NCI-H2196 treated with DMSO at 0.1 percent for 48 hours (cell line): Measurements from ENCODE around the gene SCN9A.
"Not testable (repeated sequence)": the region's sequence is repeated elsewhere in the genome, so short reads cannot be mapped to it uniquely, and the experiment has no call there.

ENCODE experiments used
- DNase-seq: peaks from one replicate; lab custom pipeline; 2025; ENCODE audit not compliant: unreplicated experiment; lab: John Stamatoyannopoulos, UW

The SCN9A gene

DNA sequence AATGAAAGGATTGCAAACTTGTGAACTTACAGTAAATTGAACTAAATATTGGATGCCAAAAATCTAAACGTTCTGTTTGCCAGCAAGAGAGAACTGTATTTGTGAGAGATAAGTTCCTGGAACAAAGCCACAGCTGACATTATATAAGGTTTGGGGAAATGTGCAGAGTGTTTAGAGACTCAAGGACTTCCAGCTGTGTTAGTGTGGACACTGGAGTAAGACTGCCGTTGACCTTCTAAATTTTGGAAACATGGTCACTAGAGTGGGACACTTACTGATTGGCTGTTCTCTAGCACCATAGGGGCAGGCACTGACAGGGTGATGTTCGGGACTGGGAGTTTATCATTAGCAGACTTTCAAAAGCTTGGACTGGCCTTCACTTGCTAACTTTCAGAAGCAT, 40.5 kb downstream of the SCN9A start:
- DNase-seq, result no peak

- DNase-seq, result no peak
Observed at GRCh38 chr2:166334805-166335204, 40.9 kb downstream of the SCN9A start.

DNA sequence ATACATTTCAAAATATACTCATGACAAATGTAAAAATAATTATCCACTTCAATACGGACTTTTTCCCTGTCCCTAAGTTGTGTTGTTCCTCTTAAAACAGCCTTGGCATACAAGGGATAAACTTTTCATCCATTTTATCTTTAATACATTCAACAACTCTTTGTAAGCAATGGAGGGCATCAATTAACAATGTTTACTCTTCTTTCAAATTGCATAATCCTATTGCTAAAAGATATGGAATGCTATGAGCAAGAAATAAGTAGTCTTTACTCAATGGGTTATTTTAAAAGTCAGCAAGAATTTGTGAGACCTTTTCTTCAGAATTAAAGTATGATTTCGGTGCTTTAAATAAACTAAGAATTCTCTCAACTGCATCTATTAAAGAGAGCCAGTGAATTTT, 41.9 kb downstream of the SCN9A start:
- no peak for DNase-seq

DNA sequence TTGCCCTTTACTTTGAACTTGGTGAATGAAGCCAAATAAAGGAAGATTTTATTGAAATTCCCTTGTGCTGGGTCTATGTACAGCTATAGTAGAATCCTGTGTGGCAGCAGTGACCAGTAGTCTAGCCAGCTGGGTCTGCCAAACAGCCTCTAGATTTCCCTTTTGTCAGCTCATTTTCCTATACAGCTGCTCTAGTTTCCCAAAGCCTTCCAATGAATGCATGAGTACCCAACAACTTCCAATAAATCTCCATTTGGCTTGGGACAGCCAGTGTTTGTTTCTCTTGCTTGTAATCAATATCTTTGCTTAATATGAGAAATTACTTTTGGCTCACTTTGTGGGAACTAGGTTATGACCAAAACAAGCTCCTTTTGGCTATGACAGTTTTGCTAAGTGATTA, 43.6 kb downstream of the SCN9A start:
- no peak for DNase-seq

GRCh38 chr2:166331468-166331867, 44.3 kb downstream of the SCN9A start:
- DNase-seq, result no peak

DNA sequence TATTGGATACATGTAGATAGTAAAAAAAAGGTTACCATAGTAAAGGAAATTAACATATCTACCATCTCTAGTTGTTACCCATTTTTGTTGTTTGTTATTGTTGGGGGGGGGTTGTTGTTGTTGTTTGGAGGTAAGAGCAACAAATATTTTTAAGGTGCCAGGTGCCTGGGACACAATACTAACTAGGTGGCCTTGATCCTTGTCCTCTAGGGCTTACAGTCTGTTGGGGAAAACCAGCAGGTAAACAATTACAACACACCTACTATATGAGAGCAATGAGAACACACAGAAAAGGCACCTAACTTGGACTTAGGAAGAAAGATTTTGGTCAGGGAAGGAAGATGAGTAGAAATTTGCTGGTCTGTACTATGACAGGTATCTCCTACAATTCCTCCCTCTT, 46.3 kb downstream of the SCN9A start:
- DNase-seq, result no peak

DNA sequence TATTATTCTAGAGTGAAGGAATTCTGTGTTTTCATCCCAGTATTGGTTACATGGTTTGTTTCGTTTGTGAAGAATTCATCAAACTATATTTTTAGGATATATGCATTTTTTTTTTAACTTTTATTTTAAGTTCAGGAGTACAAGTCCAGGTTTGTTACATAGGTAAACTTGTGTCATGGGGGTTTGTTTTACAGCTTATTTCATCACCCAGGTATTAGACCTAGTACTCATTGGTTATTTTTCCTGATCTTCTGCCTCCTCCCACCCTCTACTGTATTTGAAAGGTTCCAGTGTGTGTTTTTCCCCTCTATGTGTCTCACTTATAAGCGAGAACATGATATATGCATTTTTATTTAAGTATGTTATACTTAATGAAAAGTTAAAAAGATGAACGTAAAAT, 47.6 kb downstream of the SCN9A start:
- no peak for DNase-seq

DNA sequence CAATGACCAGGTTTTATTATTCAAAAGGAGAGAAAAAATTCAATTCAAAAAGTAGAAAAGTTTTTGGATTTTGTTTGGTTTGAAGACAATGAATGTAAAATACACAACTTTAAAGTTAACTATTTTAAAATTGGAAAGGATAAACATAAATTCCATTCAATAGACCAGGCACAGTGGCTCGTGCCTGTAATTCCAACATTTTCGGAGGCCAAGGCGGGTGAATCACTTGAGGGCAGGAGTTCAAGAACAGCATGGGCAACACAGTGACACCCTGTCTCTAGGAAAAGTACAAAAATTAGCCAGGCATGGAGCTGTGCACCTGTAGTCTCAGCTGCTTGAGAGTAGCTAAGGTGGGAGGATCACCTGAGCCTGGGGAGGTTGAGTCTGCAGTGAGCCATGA, 54.7 kb downstream of the SCN9A start:
- DNase-seq, result no peak

GRCh38 chr2:166314022-166314759, 61.6 kb downstream of the SCN9A start:
- no peak for DNase-seq

GRCh38 chr2:166312863-166313262, 62.9 kb downstream of the SCN9A start:
- DNase-seq, result not testable (repeated sequence)

DNA sequence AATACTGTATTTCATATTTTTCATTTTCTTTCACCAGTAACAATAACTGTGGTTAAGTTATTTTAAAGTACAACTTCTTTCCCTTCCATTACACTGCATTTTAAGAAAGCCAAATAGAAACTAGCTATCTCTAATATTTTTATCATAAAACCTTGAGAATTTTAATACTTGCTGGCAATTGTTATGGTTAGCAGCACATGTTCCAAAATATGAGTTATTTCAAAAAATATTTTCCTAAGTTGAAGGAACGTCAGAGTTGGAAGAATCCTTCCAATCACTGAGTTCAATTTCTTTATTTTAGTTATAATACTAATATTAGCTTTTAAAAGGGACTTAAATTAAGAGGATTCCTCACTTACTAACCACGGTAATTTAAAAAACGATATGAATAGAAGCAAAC, 68.4 kb downstream of the SCN9A start:
- no peak for DNase-seq

DNA sequence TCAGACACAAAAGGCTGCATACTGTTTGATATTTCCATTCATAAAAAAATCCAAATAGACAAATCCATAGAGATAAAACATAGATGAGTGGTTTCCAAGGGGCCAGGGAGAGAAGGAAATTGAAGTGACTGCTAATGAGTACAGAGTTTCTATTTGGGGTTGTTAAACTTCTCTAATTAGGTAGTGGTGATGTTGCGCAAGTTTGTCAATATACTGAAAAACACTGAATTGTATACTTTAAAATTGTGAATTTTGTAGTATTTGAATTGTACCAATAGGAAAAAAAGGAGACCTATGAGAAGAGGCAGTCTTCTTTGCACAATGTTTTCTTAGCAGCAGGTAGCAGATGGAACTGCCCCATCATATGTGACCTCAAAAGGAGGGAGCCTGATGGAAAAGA, 71.1 kb downstream of the SCN9A start:
- no peak for DNase-seq

DNA sequence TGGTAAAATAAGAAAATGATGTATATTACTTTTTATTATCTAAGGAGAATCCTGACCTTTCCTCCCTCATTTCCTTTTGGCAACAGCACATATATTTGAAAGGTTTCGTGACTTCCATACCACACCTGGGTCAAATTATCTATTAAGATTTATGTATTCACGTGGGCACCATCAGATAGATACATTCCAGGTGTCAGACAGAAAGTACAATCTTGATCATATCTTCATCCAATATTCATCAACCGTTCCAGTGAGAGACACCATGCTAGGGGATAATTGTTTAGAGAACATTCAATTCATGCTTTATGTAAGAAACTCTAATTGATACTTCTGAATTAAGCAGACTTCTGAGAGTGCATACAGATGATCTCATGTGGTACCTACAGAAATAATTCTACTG, 73.7 kb downstream of the SCN9A start:
- DNase-seq, result no peak

DNA sequence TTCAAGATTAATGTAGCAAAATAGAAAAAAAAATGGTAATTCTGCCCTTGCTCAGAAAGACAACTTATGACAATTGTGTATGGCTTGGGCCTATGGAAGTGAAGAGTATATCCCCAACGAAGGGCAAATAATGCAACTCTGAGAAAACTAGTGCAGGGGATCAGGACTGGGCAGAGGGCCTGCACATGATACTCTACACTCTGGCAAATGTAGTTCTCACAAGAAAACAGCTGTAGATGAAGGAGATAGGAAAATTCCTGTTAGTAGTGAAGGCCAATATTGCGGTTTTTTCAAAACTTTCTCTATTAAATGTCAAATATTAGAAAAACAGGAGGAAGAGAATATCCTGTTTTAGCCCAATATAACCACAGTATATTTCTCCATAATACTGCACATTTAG, 77.8 kb downstream of the SCN9A start:
- no peak for DNase-seq

DNA sequence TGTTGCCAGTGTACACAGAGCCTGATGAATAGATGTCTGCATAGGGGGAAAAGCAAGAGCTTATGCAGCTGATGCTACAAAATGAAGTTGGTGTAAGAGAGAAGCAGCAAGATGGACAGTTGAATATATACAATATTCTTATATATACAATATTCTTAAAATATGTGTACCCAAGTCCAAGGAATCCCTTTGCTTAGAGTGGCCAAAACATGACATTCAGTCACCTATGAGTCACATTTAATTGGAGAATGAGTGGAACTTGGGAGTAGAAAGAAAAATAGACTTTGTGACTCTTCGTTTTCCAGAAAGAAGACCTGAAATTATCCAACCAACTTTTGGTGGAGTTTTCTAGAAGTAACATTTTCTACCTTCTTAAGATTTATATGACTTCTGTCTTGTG, 81.8 kb downstream of the SCN9A start:
- DNase-seq, result no peak

- DNase-seq, result no peak
Observed at GRCh38 chr2:166285215-166285614, 90.5 kb downstream of the SCN9A start.

- DNase-seq, result no peak
Observed at GRCh38 chr2:166284359-166284758, 91.4 kb downstream of the SCN9A start.

DNA sequence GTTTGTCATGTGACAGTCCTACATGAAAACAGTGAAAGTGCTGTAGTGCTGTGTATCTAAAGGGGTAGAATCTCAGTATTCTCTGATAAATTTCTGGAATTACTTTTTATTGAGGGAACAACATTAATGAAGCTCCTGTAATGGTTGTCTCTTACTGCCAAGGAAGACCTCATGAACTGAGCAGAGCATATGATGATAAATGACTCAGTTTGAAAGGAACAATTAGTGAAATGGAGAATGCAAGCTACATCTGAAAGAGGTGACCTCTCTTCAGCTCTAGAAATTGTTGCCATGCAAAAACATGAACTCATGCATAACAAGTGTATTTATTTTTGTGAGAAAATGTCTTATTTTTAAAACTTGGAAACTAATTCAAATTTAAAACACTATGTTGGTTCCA, 93.6 kb downstream of the SCN9A start:
- no peak for DNase-seq

- DNase-seq, result no peak
Observed at GRCh38 chr2:166278856-166279255, 96.9 kb downstream of the SCN9A start.

- no peak for DNase-seq
Observed at GRCh38 chr2:166270376-166270775, 105.4 kb downstream of the SCN9A start.

GRCh38 chr2:166269322-166269721, 106.4 kb downstream of the SCN9A start:
- no peak for DNase-seq

DNA sequence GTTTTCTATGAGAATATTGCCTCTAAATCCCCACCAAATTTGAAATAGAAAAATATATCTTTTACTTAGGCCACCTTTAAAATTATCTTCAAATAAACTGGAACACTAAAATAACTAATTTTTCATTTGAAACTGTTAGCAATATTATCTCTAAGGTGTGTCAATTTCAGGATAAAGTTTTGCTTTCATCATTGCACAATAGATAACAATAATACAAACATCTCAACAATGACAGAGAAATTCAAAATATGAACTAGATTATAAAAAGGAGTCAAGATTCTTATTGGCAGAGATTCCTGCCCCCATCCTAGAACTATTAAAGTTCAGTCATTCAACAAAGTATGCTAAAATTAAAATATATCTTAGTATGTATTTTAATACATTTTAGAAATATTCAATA, 117.9 kb downstream of the SCN9A start:
- no peak for DNase-seq

GRCh38 chr2:166256896-166257295, 118.8 kb downstream of the SCN9A start:
- no peak for DNase-seq
